Stimulated activated CD4-positive, alpha-beta T cell treated with anti-CD3 and anti-CD28 coated beads, Interleukin-2, amount 100 ng/mL, for 24 hours (primary cell): ENCODE data around the gene CYB5A.

ENCODE experiments used
- DNase-seq, 2 donors: peaks; one replicate each; pipeline ENCODE4 v3.0.0-alpha.2; 2020

CYB5A gene

DNA sequence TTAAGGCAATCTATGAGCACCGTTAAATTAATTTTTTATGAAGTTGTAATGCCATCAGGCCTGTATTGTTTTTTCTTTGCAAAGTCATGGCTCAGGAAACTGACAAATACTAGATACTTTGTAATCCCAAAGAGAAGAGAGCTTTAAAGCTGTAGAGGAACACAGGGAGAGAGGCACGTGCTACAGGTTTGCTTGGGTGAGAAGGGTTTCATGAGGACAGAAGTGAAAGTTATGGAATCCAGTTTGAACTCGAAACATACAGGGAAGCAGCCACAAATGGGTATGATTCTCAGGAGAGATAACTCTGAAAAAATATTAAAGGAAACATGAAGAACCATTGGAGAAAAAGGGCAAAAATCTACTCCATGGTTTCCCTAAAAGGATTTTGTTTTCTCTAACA lies 49.8 kb downstream of the CYB5A start:
- no peak for DNase-seq

GRCh38 chr18:74241426-74241825 lies 50.3 kb downstream of the CYB5A start:
- no peak for DNase-seq

DNA sequence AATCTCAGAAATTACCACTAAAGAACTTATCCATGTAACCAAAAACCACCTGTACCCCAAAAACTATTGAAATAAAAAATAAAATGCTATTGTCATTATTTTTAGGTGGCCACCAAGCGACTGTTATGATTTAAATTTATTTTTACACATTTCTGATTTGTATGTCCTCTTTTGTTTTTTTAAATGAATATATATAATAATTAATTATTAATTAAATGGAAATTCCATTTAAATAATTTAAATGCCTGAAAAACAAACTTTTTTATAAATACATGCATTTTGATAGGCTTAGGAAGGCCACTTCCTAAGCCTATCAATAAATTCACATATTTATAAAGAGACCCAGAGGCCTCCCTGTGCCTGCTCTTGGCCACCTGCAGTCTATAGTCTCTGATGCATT lies 52.2 kb downstream of the CYB5A start:
- DNase-seq: no peak

GRCh38 chr18:74234326-74235171 lies 57.2 kb downstream of the CYB5A start:
- no peak for DNase-seq

DNA sequence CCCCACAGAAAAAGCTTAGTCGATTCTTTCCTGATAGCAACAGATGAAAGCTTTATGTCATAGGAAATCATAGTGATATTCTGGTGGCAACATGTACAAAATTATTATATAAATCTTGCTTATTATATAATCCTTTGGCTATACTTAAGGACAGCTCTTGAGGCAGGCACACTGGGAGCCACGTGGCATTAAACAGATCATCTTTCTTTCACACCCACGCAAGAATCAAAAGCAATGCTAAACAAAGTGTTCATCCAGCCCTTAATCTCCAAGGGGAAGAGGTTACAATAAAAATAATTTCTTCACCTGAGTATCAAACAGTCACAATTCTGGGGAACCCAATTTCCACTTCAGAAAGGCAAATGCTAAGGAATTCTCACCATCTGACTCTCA lies 57.8 kb downstream of the CYB5A start:
- DNase-seq: no peak

DNA sequence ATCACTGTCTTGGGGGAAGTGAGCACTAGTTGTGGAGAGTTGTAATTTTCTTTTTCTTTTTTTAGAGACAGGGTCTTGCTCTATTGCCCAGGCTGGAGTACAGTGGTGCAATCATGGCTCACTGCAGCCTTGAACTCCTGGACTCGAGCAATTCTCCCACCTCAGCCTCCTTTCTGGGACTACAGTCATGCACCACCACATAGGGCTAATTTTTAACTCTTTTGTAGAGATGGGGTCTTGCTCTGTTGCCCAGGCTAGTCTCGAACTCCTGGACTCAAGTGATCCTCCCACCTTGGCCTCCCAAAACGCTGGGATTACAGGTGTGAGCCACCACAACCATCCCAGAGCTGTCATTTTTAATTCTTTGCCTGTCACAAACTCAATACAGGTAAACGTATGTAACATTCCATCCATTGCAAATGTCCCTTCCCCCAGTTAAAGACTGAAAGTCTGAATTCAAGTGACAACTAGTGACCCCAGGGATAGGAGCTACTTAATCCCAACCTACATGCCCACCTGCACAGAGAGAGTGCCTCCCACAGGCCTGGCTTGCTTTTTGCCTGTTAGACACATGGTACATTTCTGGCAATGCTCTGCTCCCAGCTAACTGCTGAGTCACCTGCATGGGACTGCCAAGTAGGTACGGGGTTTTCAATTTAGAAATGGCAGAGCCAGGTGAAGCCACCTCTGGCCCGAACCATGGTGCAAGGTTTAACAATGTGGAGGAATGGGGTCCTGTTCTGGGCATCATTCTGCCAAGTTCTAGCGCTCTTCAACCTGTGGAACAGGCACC lies 60.6 kb downstream of the CYB5A start:
- DNase-seq: no peak

DNA sequence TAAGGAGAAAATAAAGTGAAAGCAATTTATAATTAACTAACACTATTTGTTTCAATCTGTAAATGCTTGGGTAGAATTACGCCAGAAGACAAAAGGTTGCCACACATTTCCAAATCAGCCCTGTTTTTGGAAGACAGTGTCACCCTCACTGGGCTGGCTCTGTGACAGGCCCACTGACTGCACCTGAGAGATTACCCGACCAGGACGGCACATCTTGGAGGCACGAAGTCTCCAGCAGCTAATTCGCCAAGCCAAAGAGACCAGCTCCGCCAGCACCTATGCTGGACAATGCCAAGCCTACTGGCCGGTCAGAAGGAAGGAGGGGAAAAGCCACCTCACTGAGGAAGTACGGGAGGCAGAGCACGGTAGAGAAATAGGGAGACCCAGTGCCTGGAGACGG lies 61.9 kb downstream of the CYB5A start:
- no peak for DNase-seq

DNA sequence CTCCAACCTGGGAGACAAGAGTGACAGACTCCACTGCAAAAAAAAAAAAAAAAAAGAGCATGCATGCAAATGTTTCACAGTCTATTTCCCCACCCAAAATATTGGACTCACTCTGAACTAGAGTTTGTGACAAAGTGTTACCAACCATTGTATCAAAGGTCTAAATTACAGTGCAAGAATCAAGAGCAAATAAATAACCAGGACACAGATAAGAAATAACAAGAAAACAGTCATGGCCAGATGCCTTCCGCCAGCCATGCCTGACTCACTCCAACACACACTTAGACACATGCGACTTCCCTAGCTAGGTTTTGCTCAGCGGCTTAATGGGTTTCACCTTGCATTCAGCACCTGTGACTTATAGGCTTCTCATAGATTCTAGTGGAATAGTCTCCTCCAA lies 62.8 kb downstream of the CYB5A start:
- DNase-seq: no peak

DNA sequence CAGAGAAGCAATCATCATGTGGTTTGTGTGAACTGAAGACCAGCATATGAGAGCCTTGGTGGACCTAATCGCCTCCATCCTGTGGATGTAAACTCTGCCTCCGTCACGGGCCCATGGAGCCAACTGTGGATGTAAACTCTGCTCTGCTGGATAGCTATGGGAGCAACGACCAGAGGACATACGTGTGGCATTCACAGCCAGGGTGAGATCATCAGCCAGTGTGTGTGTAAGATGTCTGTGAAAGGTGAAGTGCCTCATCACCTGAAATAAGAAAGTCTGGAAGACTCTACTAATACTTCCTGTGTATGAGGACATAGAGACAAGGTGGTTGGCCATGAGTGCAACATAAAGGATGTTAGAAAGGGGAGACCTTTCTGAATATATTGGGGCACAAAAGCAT lies 63.5 kb downstream of the CYB5A start:
- no peak for DNase-seq

GRCh38 chr18:74226666-74227065 lies 65.1 kb downstream of the CYB5A start:
- DNase-seq: no peak

DNA sequence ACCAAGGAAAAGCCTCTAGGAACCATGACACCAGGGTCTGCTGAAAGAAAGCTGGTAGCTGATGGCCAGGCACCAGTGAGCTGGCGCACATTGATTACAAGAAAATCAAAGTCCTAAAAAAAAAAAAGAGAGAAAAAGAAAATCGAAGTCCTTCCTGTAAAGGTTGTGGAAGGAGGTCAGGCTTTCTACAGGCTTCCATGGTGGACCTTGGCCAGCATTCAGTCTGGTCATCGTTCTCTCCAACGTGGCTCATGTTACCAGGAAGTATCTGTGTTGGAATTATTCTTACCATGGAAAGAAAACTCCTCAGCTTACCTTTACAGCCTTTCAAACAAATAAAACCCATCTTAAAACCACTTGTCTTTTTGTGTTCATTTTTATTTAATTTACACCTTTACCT lies 65.6 kb downstream of the CYB5A start:
- no peak for DNase-seq

DNA sequence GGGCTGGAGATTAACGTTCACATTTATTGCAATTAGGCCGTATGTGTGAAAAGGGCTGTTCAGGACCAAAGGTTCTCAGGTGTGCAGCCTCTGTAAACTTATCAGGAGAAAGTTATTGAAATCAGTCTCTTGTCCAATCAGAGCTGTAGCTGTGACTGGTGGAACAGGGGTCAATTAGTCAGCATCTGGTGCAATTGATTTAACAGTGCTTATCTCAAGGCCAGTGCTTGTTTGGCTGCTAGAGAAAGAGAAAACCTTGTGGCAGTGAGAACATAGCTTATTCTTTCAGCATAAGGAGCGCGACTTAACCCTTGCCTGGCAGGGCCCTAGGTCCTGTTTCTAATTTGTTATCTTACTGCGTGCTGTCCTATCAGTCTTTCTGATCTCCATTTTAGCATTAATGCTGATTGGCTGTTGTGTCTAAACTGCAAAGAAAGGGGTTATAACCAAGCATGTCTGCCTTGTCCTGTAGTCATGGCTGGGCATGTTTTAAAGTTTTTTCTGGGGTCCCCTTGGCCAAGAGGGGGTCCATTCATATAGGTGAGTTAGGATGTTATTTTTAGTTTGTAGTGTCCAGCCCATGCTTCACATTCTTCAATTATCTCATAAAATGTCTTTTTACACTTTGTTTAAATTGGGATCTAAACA lies 66.4 kb downstream of the CYB5A start:
- DNase-seq: no peak

- DNase-seq: no peak
These were observed 68.9 kb downstream of the CYB5A start for GRCh38 chr18:74222710-74223494.

DNA sequence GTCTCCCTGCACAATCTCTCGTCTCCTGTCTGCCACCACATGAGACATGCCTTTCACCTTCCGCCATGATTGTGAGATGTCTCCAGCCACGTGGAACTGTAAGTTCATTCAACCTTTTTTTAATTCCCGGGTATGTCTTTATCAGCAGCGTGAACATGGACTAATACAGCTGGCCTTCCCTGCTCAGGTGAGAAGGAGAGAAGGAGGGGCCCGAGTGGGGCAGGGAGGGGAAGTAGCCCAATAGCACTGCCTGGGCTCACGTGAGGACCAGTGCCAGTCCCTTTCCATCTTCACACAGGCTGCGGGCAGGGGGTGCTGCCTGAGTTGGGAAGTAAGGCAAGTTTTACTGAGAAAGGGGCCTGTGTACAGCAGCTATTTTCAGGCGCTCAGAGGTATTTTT lies 70.7 kb downstream of the CYB5A start:
- no peak for DNase-seq

- DNase-seq: no peak
These were observed 72.7 kb downstream of the CYB5A start for GRCh38 chr18:74219056-74219455.

GRCh38 chr18:74217476-74218143 lies 74.2 kb downstream of the CYB5A start:
- DNase-seq: no peak

DNA sequence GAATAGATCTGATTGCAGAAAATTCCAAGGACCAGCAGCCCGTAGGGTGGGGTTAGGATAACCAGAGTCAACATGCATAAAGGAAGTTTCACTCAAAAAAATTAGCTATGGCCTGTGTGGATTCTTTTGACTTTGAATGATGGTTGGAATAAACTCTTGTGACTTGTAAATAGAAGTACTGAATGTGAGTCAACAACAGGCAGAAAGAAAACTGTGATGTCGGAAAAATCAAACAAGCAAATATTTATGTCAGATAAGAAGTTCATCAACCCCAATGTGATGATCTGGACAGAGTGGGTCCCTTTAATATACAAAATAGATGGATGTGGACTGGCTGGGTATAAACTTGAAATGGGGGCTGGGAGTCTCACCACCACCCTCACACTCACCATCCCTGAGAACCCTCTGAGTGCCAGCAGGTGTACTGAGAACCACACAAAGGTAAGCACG lies 75.1 kb downstream of the CYB5A start:
- DNase-seq: no peak

- no peak for DNase-seq
These were observed 75.9 kb downstream of the CYB5A start for GRCh38 chr18:74215863-74216262.

GRCh38 chr18:74213429-74213828 lies 78.3 kb downstream of the CYB5A start:
- no peak for DNase-seq

DNA sequence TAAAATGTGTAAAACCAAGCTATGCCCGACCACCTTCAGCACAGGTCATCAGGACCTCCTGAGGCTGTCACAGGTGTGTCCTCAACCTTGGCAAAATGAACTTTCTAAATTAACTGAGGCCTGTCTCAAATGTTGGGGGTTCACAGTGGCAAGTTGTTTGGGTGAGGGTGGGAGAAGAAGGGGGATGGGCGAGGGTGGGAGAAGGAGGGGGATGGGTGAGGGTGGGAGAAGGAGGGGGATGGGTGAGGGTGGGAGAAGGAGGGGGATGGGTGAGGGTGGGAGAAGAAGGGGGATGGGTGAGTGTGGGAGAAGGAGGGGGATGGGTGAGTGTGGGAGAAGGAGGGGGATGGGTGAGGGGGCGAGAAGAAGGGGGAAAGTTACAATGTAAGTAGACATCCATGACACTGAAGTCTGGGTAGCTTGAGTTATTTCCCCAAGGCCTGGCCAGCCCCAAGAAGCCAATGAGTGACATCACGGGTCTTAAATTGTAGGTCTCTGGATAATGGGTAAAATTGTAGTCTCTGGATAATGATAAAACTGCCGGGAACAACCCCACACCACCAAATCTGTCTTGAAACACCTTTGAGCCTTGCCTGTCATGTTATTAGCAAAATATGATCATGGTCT lies 87.1 kb downstream of the CYB5A start:
- no peak for DNase-seq

DNA sequence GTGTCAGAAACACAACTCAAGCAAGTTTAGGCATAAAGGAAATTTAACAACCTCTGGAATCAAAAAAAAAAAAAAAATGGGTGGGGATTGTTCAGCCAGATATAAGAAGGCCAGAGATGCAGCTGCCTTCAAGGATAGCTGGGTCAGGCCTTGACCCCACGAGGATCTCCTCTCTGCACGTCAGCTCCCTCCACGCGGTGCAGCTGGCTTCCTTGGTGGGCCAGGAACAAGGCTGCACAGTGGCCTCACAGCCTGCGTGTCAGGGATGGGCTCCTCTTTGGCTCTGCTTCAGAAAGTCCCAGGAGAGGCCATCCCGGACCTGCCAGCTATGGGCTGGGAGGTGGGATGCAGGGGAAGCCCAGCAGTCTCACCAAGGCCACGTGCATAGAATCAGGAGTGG lies 88.0 kb downstream of the CYB5A start:
- DNase-seq: no peak
